HepG2 (cell line): ENCODE results near the gene HLA-B. TPM values are rescaled to one million over a fixed set of nuclear protein-coding genes. Genes with fewer than 3 reads are reported as not detected.
A peak's percentile ranks its signal among the peaks of the same experiment; 100 is the strongest.

Experiments used
- ATF1 ChIP-seq: IDR thresholded peaks from 2 replicates; pipeline ENCODE4 v1.6.1; 2016; ENCODE audit warnings: mild to moderate bottlenecking, control low read depth
- HMG20B ChIP-seq: conservative IDR thresholded peaks from 2 replicates; pipeline ENCODE4 v1.6.1; 2016; ENCODE audit warnings: missing genetic modification reagents, missing compliant biosample characterization
- KDM3A ChIP-seq: IDR thresholded peaks from 2 replicates; pipeline ENCODE4 v1.6.1; 2018; ENCODE audit warnings: low read depth, missing compliant biosample characterization
- KDM5A ChIP-seq: fragments of 200-600 bp; sonication (generic); IDR thresholded peaks from 2 replicates; pipeline ENCODE4 v1.7.0; 2018; ENCODE audit warnings: antibody characterized with exemption, mild to moderate bottlenecking, low read length, borderline replicate concordance
- MATR3 ChIP-seq: sonication (generic); formaldehyde crosslinking; IDR thresholded peaks from 2 replicates; pipeline ENCODE4 v1.4.0; 2020; ENCODE audit warnings: missing genetic modification reagents
- MEIS1 ChIP-seq: sonication (generic); formaldehyde crosslinking; IDR thresholded peaks from 2 replicates; pipeline ENCODE4 v1.9.0; 2021; ENCODE audit warnings: mild to moderate bottlenecking, missing genetic modification reagents, moderate library complexity, borderline replicate concordance
- NFE2 ChIP-seq: sonication (generic); formaldehyde crosslinking; IDR thresholded peaks from 2 replicates; pipeline ENCODE4 v1.4.0; 2020; ENCODE audit warnings: missing genetic modification reagents
- PATZ1 ChIP-seq: sonication (generic); formaldehyde crosslinking; IDR thresholded peaks from 2 replicates; pipeline ENCODE4 v1.4.0; 2020; ENCODE audit warnings: missing genetic modification reagents
- PCBP2 ChIP-seq: fragments of 200-400 bp; formaldehyde crosslinking; optimal IDR thresholded peaks from 2 replicates; pipeline ENCODE3; 2018; ENCODE audit warnings: low read length, low read depth; ENCODE audit not compliant: poor library complexity, severe bottlenecking
- RELA ChIP-seq: sonication (generic); formaldehyde crosslinking; IDR thresholded peaks from 2 replicates; pipeline ENCODE4 v1.4.0; 2020; ENCODE audit warnings: missing genetic modification reagents
- TBX2 ChIP-seq: sonication (generic); formaldehyde crosslinking; IDR thresholded peaks from 2 replicates; pipeline ENCODE4 v1.5.0; 2020; ENCODE audit warnings: missing genetic modification reagents, mild to moderate bottlenecking, borderline replicate concordance
- ZNF253 ChIP-seq: sonication (generic); formaldehyde crosslinking; IDR thresholded peaks from 2 replicates; pipeline ENCODE4 v1.8.0; 2022; ENCODE audit warnings: mild to moderate bottlenecking, missing genetic modification reagents, borderline replicate concordance
- ZNF263 ChIP-seq: sonication (generic); formaldehyde crosslinking; IDR thresholded peaks from 2 replicates; pipeline ENCODE4 v1.4.0; 2020; ENCODE audit warnings: missing genetic modification reagents
- ZNF317 ChIP-seq: sonication (generic); formaldehyde crosslinking; IDR thresholded peaks from 2 replicates; pipeline ENCODE4 v1.5.0; 2020; ENCODE audit warnings: mild to moderate bottlenecking, missing genetic modification reagents
- ZNF484 ChIP-seq: sonication (generic); formaldehyde crosslinking; IDR thresholded peaks from 2 replicates; pipeline ENCODE4 v1.5.1; 2020; ENCODE audit warnings: mild to moderate bottlenecking, low read depth, missing genetic modification reagents, borderline replicate concordance
- ZNF572 ChIP-seq: sonication (generic); formaldehyde crosslinking; IDR thresholded peaks from 2 replicates; pipeline ENCODE4 v1.5.1; 2020; ENCODE audit warnings: mild to moderate bottlenecking, missing genetic modification reagents
- ZNF691 ChIP-seq: sonication (generic); formaldehyde crosslinking; IDR thresholded peaks from 2 replicates; pipeline ENCODE4 v1.4.0; 2020; ENCODE audit warnings: missing genetic modification reagents, low read depth, mild to moderate bottlenecking, borderline replicate concordance
- ZNF709 ChIP-seq: sonication (generic); formaldehyde crosslinking; IDR thresholded peaks from 2 replicates; pipeline ENCODE4 v1.5.0; 2020; ENCODE audit warnings: mild to moderate bottlenecking, missing genetic modification reagents
- ZNF761 ChIP-seq: sonication (generic); formaldehyde crosslinking; conservative IDR thresholded peaks from 2 replicates; pipeline ENCODE4 v1.4.0; 2020; ENCODE audit warnings: mild to moderate bottlenecking, missing genetic modification reagents
- ZNF841 ChIP-seq: sonication (generic); formaldehyde crosslinking; IDR thresholded peaks from 2 replicates; pipeline ENCODE4 v1.8.1; 2023; ENCODE audit warnings: missing genetic modification reagents, borderline replicate concordance
- polyA plus RNA-seq, 8 experiments: library from polyadenylated mRNA; depleted of rRNA in 3 of 8; stranded (reverse) in 7 of 8; unstranded in 1 of 8; fragments of >200 nt; fragmentation: Illumina TruSeq in 4 of 8; extraction: Trizol in 4 of 8; gene quantifications; 2 replicates each; pipeline versions ENCODE4 v1.2.1 to v1.2.3, GENCODE V29; 2011 to 2016; ENCODE audit warnings: low read depth in 4 of 8, missing spikeins in 1 of 8, mixed read lengths in 1 of 8; ENCODE audit not compliant: insufficient read depth in 1 of 8
- total RNA-seq, 5 experiments: library from RNA; depleted of rRNA; stranded (reverse); fragments of >200 nt; fragmentation: Illumina TruSeq; extraction: Trizol; gene quantifications; 2 replicates each; pipeline ENCODE4 v1.2.3, GENCODE V29; 2016; ENCODE audit warnings: low read depth in 1 of 5
- TF ChIP-seq, protein P1 (sequence below): sonication (generic); formaldehyde crosslinking; conservative IDR thresholded peaks from 2 replicates; pipeline ENCODE4 v1.8.1; 2023; ENCODE audit warnings: missing genetic modification reagents
- TF ChIP-seq, protein P2 (sequence below): sonication (generic); formaldehyde crosslinking; IDR thresholded peaks from 2 replicates; pipeline ENCODE4 v1.4.0; 2020; ENCODE audit warnings: missing genetic modification reagents, mild to moderate bottlenecking, borderline replicate concordance

Gene HLA-B
- total and polyA plus RNA-seq, 2 of the 13 experiments (the other 11 are each of a cell fraction or from before 2014, with no cell fraction given) = 35.3 to 88.9 TPM

GRCh38 chr6:31399589-31400466, 42.8 kb upstream of the HLA-B start (continued):
- peak; percentile 72; the same call in 1 of the 2 replicates for TF ChIP-seq MEIS1 (CRISPR knock-in tag)
- TF ChIP-seq, protein P1, sequence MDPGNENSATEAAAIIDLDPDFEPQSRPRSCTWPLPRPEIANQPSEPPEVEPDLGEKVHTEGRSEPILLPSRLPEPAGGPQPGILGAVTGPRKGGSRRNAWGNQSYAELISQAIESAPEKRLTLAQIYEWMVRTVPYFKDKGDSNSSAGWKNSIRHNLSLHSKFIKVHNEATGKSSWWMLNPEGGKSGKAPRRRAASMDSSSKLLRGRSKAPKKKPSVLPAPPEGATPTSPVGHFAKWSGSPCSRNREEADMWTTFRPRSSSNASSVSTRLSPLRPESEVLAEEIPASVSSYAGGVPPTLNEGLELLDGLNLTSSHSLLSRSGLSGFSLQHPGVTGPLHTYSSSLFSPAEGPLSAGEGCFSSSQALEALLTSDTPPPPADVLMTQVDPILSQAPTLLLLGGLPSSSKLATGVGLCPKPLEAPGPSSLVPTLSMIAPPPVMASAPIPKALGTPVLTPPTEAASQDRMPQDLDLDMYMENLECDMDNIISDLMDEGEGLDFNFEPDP (CRISPR knock-in tag) = 0 out of 2 replicates have a peak, but pooled peaks have one; percentile 42
- TF ChIP-seq ZNF263 = no peak
- no peak for TF ChIP-seq NFE2
- TF ChIP-seq ZNF572 (CRISPR knock-in tag) = no peak; the same call in 1 of the 2 replicates
- TF ChIP-seq PATZ1 (CRISPR knock-in tag) = peak; percentile 44
- TF ChIP-seq ZNF317 = no peak
- TF ChIP-seq ZNF709 (CRISPR knock-in tag) = peak; percentile 69
- peak; percentile 10 for TF ChIP-seq ATF1 (CRISPR knock-in tag)
- TF ChIP-seq KDM3A = peak; percentile 89
- TF ChIP-seq ZNF841 (CRISPR knock-in tag) = no peak
- TF ChIP-seq, protein P2, sequence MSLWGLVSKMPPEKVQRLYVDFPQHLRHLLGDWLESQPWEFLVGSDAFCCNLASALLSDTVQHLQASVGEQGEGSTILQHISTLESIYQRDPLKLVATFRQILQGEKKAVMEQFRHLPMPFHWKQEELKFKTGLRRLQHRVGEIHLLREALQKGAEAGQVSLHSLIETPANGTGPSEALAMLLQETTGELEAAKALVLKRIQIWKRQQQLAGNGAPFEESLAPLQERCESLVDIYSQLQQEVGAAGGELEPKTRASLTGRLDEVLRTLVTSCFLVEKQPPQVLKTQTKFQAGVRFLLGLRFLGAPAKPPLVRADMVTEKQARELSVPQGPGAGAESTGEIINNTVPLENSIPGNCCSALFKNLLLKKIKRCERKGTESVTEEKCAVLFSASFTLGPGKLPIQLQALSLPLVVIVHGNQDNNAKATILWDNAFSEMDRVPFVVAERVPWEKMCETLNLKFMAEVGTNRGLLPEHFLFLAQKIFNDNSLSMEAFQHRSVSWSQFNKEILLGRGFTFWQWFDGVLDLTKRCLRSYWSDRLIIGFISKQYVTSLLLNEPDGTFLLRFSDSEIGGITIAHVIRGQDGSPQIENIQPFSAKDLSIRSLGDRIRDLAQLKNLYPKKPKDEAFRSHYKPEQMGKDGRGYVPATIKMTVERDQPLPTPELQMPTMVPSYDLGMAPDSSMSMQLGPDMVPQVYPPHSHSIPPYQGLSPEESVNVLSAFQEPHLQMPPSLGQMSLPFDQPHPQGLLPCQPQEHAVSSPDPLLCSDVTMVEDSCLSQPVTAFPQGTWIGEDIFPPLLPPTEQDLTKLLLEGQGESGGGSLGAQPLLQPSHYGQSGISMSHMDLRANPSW = peak; percentile 51; the same call in 1 of the 2 replicates
- TF ChIP-seq MATR3 (CRISPR knock-in tag) = no peak
- 0 out of 2 replicates have a peak, but pooled peaks have one; percentile 25 for TF ChIP-seq RELA (CRISPR knock-in tag)
- no peak for TF ChIP-seq PCBP2
- peak; percentile 65; the same call in 1 of the 2 replicates for TF ChIP-seq ZNF691
- peak; percentile 23; the same call in 1 of the 2 replicates for TF ChIP-seq KDM5A
- peak; percentile 68; the same call in 1 of the 2 replicates for TF ChIP-seq TBX2
- peak; percentile 55; the same call in 1 of the 2 replicates for TF ChIP-seq ZNF761 (CRISPR knock-in tag)
- no peak for TF ChIP-seq ZNF484 (CRISPR knock-in tag)
- TF ChIP-seq HMG20B = 0 out of 2 replicates have a peak, but pooled peaks have one; percentile 55
- TF ChIP-seq ZNF253 (CRISPR knock-in tag) = peak; percentile 52; the same call in 1 of the 2 replicates
